IMR-90 (cell line): ENCODE measurements around the gene MGME1. TPM values are rescaled to one million over a fixed set of nuclear protein-coding genes. Genes with fewer than 3 reads are reported as not detected.

Experiments used
- ATAC-seq: fragments of 200-7000 bp; cut with Tn5 transposase; 2 replicates; pipeline ENCODE4 v1.9.1; 2020; ENCODE audit warnings: low read depth, mild to moderate bottlenecking, moderate library complexity
- BruUV-seq: library from RNA; stranded (reverse); fragments of 400-500 nt; replicated peaks from 2 replicates; lab custom pipeline; 2021; lab: Mats Ljungman, UMichigan
- CTCF ChIA-PET: fragments of 300-600 bp; formaldehyde crosslinking; extraction: SDS; loops from one replicate; lab custom pipeline; 2021; ENCODE audit warnings: antibody characterized with exemption; lab: Yijun Ruan, JAX
- POLR2A ChIA-PET: fragments of 300-600 bp; sonication (Branson Sonifier 250); formaldehyde crosslinking; loops from one replicate; lab custom pipeline; 2022; ENCODE audit warnings: antibody characterized with exemption; ENCODE audit not compliant: unreplicated experiment; lab: Charles Lee
- DNase-seq: peaks from one replicate; pipeline ENCODE4 v3.0.0; 2013
- H2AFZ ChIP-seq: replicated peaks from 2 replicates; pipeline ENCODE3; 2013; ENCODE audit warnings: low read length, mild to moderate bottlenecking; ENCODE audit not compliant: poor library complexity
- H2AK5ac ChIP-seq: 2 replicates; pipeline ENCODE4 v1.6.1; 2013; ENCODE audit warnings: low read depth, low read length, inconsistent platforms
- H2AK9ac ChIP-seq: replicated peaks from 2 replicates; pipeline ENCODE3; 2013; ENCODE audit warnings: mild to moderate bottlenecking, low read depth, low read length, moderate library complexity; ENCODE audit not compliant: poor library complexity
- H2BK120ac ChIP-seq: 2 replicates; pipeline ENCODE4 v1.6.1; 2013; ENCODE audit warnings: low read depth, low read length, inconsistent platforms
- H2BK15ac ChIP-seq: 3 replicates; pipeline ENCODE4 v1.6.1; 2013; ENCODE audit warnings: low read depth, low read length, inconsistent platforms
- H2BK20ac ChIP-seq: 2 replicates; pipeline ENCODE4 v1.6.1; 2013; ENCODE audit warnings: low read depth, mild to moderate bottlenecking, inconsistent platforms, low read length, moderate library complexity
- H2BK5ac ChIP-seq: 2 replicates; pipeline ENCODE4 v1.6.1; 2013; ENCODE audit warnings: mild to moderate bottlenecking, low read depth, low read length, inconsistent platforms; ENCODE audit not compliant: poor library complexity, severe bottlenecking
- H3K14ac ChIP-seq: replicated peaks from 2 replicates; pipeline ENCODE4 v1.6.1; 2013; ENCODE audit warnings: low read depth, low read length, inconsistent platforms
- H3K18ac ChIP-seq: 2 replicates; pipeline ENCODE4 v1.6.1; 2013; ENCODE audit warnings: low read depth, low read length, control low read depth
- H3K23ac ChIP-seq: 2 replicates; pipeline ENCODE4 v1.6.1; 2013; ENCODE audit warnings: low read depth, low read length, inconsistent platforms
- H3K27ac ChIP-seq: 2 replicates; pipeline ENCODE4 v1.5.1; 2013; ENCODE audit warnings: mild to moderate bottlenecking, control low read depth, low read length; ENCODE audit not compliant: insufficient read depth
- H3K27me3 ChIP-seq: 2 replicates; pipeline ENCODE4 v1.6.1; 2013; ENCODE audit warnings: low read length; ENCODE audit not compliant: control insufficient read depth, insufficient read depth
- H3K36me3 ChIP-seq: 2 replicates; pipeline ENCODE4 v1.6.1; 2013; ENCODE audit warnings: low read length, mixed read lengths; ENCODE audit not compliant: control insufficient read depth, insufficient read depth
- H3K4ac ChIP-seq: 2 replicates; pipeline ENCODE4 v1.6.1; 2013; ENCODE audit warnings: low read depth, low read length, inconsistent platforms
- H3K4me1 ChIP-seq: 2 replicates; pipeline ENCODE4 v1.6.1; 2013; ENCODE audit warnings: low read length, mixed read lengths; ENCODE audit not compliant: control insufficient read depth, insufficient read depth
- H3K4me2 ChIP-seq: 2 replicates; pipeline ENCODE4 v1.6.1; 2013; ENCODE audit warnings: low read depth, mild to moderate bottlenecking, control low read depth, low read length, moderate library complexity
- H3K4me3 ChIP-seq: 2 replicates; pipeline ENCODE4 v1.5.1; 2013; ENCODE audit warnings: low read depth, mild to moderate bottlenecking, control low read depth, low read length, moderate library complexity; ENCODE audit not compliant: insufficient read depth
- H3K56ac ChIP-seq: 2 replicates; pipeline ENCODE4 v1.6.1; 2013; ENCODE audit warnings: low read length, inconsistent platforms; ENCODE audit not compliant: insufficient read depth; ENCODE audit errors: extremely low read depth
- H3K79me1 ChIP-seq, 2 experiments: 2 replicates each; pipeline ENCODE4 v1.6.1; 2013; ENCODE audit warnings: low read length in 2 of 2, inconsistent platforms in 1 of 2, low read depth in 1 of 2
- H3K9ac ChIP-seq: 2 replicates; pipeline ENCODE4 v1.6.1; 2013; ENCODE audit warnings: low read depth, low read length, control low read depth
- H3K9me1 ChIP-seq: 2 replicates; pipeline ENCODE4 v1.6.1; 2013; ENCODE audit warnings: low read length, inconsistent platforms; ENCODE audit not compliant: insufficient read depth
- H3K9me3 ChIP-seq: 2 replicates; pipeline ENCODE4 v1.6.1; 2013; ENCODE audit warnings: low read length; ENCODE audit not compliant: control insufficient read depth, insufficient read depth
- H4K20me1 ChIP-seq: 2 replicates; pipeline ENCODE4 v1.6.1; 2013; ENCODE audit warnings: low read length, inconsistent platforms; ENCODE audit not compliant: insufficient read depth
- H4K5ac ChIP-seq: 2 replicates; pipeline ENCODE4 v1.6.1; 2013; ENCODE audit warnings: mild to moderate bottlenecking, low read depth, low read length, control low read depth
- H4K8ac ChIP-seq, 2 experiments: 2 replicates each; pipeline ENCODE4 v1.6.1; 2013; ENCODE audit warnings: low read depth in 2 of 2, low read length in 2 of 2, control low read depth in 1 of 2, inconsistent platforms in 1 of 2
- H4K91ac ChIP-seq: 2 replicates; pipeline ENCODE4 v1.6.1; 2013; ENCODE audit warnings: low read depth, low read length, inconsistent platforms; ENCODE audit not compliant: insufficient read depth
- BHLHE40 ChIP-seq: fragments of 150-350 bp; IDR thresholded peaks from 2 replicates; pipeline ENCODE4 v1.6.1; 2016; ENCODE audit warnings: mild to moderate bottlenecking, low read depth, low read length
- CEBPB ChIP-seq: IDR thresholded peaks from 2 replicates; pipeline ENCODE4 v1.6.1; 2012; ENCODE audit warnings: low read depth, low read length, improper control_type of control experiment
- CTCF ChIP-seq: conservative IDR thresholded peaks from 2 replicates; pipeline ENCODE4 v1.5.1; 2012; ENCODE audit warnings: mild to moderate bottlenecking, low read depth, low read length, improper control_type of control experiment
- FOS ChIP-seq: fragments of 150-350 bp; IDR thresholded peaks from 2 replicates; pipeline ENCODE4 v1.6.1; 2016; ENCODE audit warnings: low read depth, low read length
- MAFK ChIP-seq: IDR thresholded peaks from 2 replicates; pipeline ENCODE4 v1.6.1; 2012; ENCODE audit warnings: low read depth, low read length, improper control_type of control experiment
- MAZ ChIP-seq: IDR thresholded peaks from 2 replicates; pipeline ENCODE4 v1.6.1; 2012; ENCODE audit warnings: low read depth, mild to moderate bottlenecking, low read length, improper control_type of control experiment, moderate library complexity, borderline replicate concordance
- MXI1 ChIP-seq: IDR thresholded peaks from 2 replicates; pipeline ENCODE4 v1.6.1; 2012; ENCODE audit warnings: low read depth, mild to moderate bottlenecking, low read length, moderate library complexity, borderline replicate concordance
- NFE2L2 ChIP-seq: fragments of 150-350 bp; IDR thresholded peaks from 2 replicates; pipeline ENCODE4 v1.6.1; 2016; ENCODE audit warnings: low read depth, mild to moderate bottlenecking, low read length
- POLR2A ChIP-seq: IDR thresholded peaks from 2 replicates; pipeline ENCODE4 v1.6.1; 2012; ENCODE audit warnings: mild to moderate bottlenecking, low read depth, low read length
- RAD21 ChIP-seq: IDR thresholded peaks from 2 replicates; pipeline ENCODE4 v1.6.1; 2012; ENCODE audit warnings: low read length, improper control_type of control experiment
- RCOR1 ChIP-seq: IDR thresholded peaks from 2 replicates; pipeline ENCODE4 v1.6.1; 2012; ENCODE audit warnings: mild to moderate bottlenecking, low read length, improper control_type of control experiment; ENCODE audit not compliant: insufficient replicate concordance
- RFX5 ChIP-seq: IDR thresholded peaks from 2 replicates; pipeline ENCODE4 v1.8.0; 2012; ENCODE audit warnings: low read depth, mild to moderate bottlenecking, low read length, moderate library complexity
- USF2 ChIP-seq: fragments of 150-350 bp; IDR thresholded peaks from 2 replicates; pipeline ENCODE4 v1.6.1; 2017; ENCODE audit warnings: mild to moderate bottlenecking, antibody characterized with exemption, low read length, low read depth
- WGBS, 2 experiments: methylation state at CpG; one replicate each; pipeline versions ENCODE4 v1.1.5 to v1.1.7; 2013; ENCODE audit warnings: missing lambda C conversion rate in 2 of 2; ENCODE audit not compliant: insufficient read length in 1 of 2; ENCODE audit errors: extremely low coverage in 2 of 2; 5-methylcytosine and 5-hydroxymethylcytosine counted together
- dilution Hi-C: fragments of 300-500 bp; cut with HindIII; formaldehyde crosslinking; loops from one replicate; pipeline ENCODE4 v1.14.3; 2018; ENCODE audit warnings: low sequenced_read_pairs; ENCODE audit not compliant: unreplicated experiment
- in situ Hi-C: fragments of 300-500 bp; cut with MboI; formaldehyde crosslinking; loops from 3 replicates; pipeline ENCODE4 v1.14.3; 2019; ENCODE audit warnings: low sequenced_read_pairs, inconsistent platforms, mixed read lengths
- intact Hi-C: fragments of 100-400 bp; cut with micrococcal nuclease; formaldehyde crosslinking; loops from 2 replicates; pipeline ENCODE4 v1.10.0; 2022
- polyA plus RNA-seq, 3 experiments: library from polyadenylated mRNA; depleted of rRNA; stranded (reverse); fragments of >200 nt; gene quantifications; 2 replicates each; pipeline ENCODE4 v1.2.3, GENCODE V29; 2012; ENCODE audit warnings: low replicate concordance in 1 of 3
- total RNA-seq: library from RNA; depleted of rRNA; stranded (reverse); fragments of >200 nt; gene quantifications from 2 replicates; pipeline ENCODE4 v1.2.3, GENCODE V29; 2012

MGME1 gene
- total and polyA plus RNA-seq, 2 of the 4 experiments (the other 2 are of a cell fraction) = 7.2 to 9.3 TPM

- no peak overlapping the region for H2AFZ ChIP-seq
- no peaks in the 10 kb centered on the region for H3K4me1 ChIP-seq
- intact Hi-C loops = no loop called here
- no peak overlapping the region for H2BK15ac ChIP-seq
- no peaks in the 10 kb centered on the region for H3K9me3 ChIP-seq
- ATAC-seq (no peak), DNase-seq (no peak)
- H3K27me3 ChIP-seq = peaks cover 7% of the 10 kb centered on the region; the same call in 1 of the 2 replicates
- WGBS, 2 experiments = 60 to 100% methylated on average over 1 to 2 of the region's 3 CpGs
- no peak overlapping the region for H2BK5ac ChIP-seq
- no peak overlapping the region for H4K8ac ChIP-seq
- H3K18ac ChIP-seq = no peak overlapping the region
- no peak overlapping the region for H4K5ac ChIP-seq
- no peaks in the 10 kb centered on the region for H4K20me1 ChIP-seq
- no peak overlapping the region for H2BK120ac ChIP-seq
- H2BK20ac ChIP-seq = no peak overlapping the region
- no peaks in the 10 kb centered on the region for H3K79me1 ChIP-seq
- BruUV-seq = no TSS peak
- no peak overlapping the region for H3K27ac ChIP-seq
- ChIA-PET CTCF (no interaction called here), POLR2A (no interaction called here)
- H3K4me2 ChIP-seq = no peak overlapping the region
- no peak overlapping the region for H3K14ac ChIP-seq
- no peak overlapping the region for H3K23ac ChIP-seq
- H3K4me3 ChIP-seq = no peak overlapping the region
- H4K91ac ChIP-seq = no peak overlapping the region
- no peak overlapping the region for H3K56ac ChIP-seq
- H3K9me1 ChIP-seq = no peaks in the 10 kb centered on the region
- H2AK5ac ChIP-seq = no peak overlapping the region
- H2AK9ac ChIP-seq = no peak overlapping the region
- dilution Hi-C loops = no loop called here
- TF ChIP-seq RCOR1 = no peak
- no peak for TF ChIP-seq FOS
- TF ChIP-seq RFX5 = no peak
- TF ChIP-seq MXI1 = no peak
- TF ChIP-seq CEBPB = no peak
- no peak for TF ChIP-seq POLR2A
- TF ChIP-seq MAFK = no peak
- no peak for TF ChIP-seq MAZ
- no peak for TF ChIP-seq BHLHE40
- no peak for TF ChIP-seq NFE2L2
- no peak for TF ChIP-seq CTCF
- no peak for TF ChIP-seq RAD21
- no peak for TF ChIP-seq USF2
- H3K4ac ChIP-seq = no peak overlapping the region
- H3K36me3 ChIP-seq = no peaks in the 10 kb centered on the region
- in situ Hi-C loops = no loop called here
- no peak overlapping the region for H3K9ac ChIP-seq
These were observed 48.0 kb downstream of the MGME1 start for GRCh38 chr20:18016772-18017171.
